Naive B cell (primary cell): Measurements from ENCODE around the gene TXNL4B. TPM values are rescaled to one million over a fixed set of nuclear protein-coding genes. Genes with fewer than 3 reads are reported as not detected.
A peak's percentile ranks its signal among the peaks of the same experiment; 100 is the strongest.

Experiments used
- ATAC-seq, 2 donors: fragments of 150-1000 bp; cut with Tn5 transposase; 2 replicates each; pipeline ENCODE4 v1.10.0; 2021; ENCODE audit warnings: low read depth in 2 of 2, mild to moderate bottlenecking in 2 of 2, moderate library complexity in 2 of 2
- DNase-seq: peaks from one replicate; pipeline ENCODE4 v3.0.0; 2022
- H3K27ac Mint-ChIP-seq, 6 donors: one replicate each; pipeline ENCODE4 v1.8.0; 2020 to 2022; ENCODE audit warnings: mild to moderate bottlenecking in 6 of 6, mixed read lengths in 6 of 6, moderate library complexity in 5 of 6, inconsistent platforms in 2 of 6
- H3K27me3 Mint-ChIP-seq, 3 donors: one replicate each; pipeline ENCODE4 v1.8.0; 2021 to 2022; ENCODE audit warnings: mixed read lengths in 3 of 3, mild to moderate bottlenecking in 1 of 3
- H3K36me3 Mint-ChIP-seq, 2 donors: one replicate each; pipeline ENCODE4 v1.8.0; 2020 to 2022; ENCODE audit warnings: mixed read lengths in 2 of 2, inconsistent platforms in 1 of 2, mild to moderate bottlenecking in 1 of 2
- H3K4me1 Mint-ChIP-seq, 3 donors: one replicate each; pipeline ENCODE4 v1.8.0; 2020 to 2022; ENCODE audit warnings: mixed read lengths in 3 of 3, inconsistent platforms in 1 of 3, mild to moderate bottlenecking in 1 of 3, moderate library complexity in 1 of 3
- H3K4me3 Mint-ChIP-seq, 8 donors: one replicate each; pipeline ENCODE4 v1.8.0; 2020 to 2022; ENCODE audit warnings: mild to moderate bottlenecking in 8 of 8, mixed read lengths in 8 of 8, moderate library complexity in 8 of 8, inconsistent platforms in 2 of 8
- H3K9me3 Mint-ChIP-seq, 7 donors: one replicate each; pipeline ENCODE4 v1.8.0; 2020 to 2022; ENCODE audit warnings: mixed read lengths in 7 of 7, mild to moderate bottlenecking in 5 of 7, inconsistent platforms in 2 of 7, moderate library complexity in 1 of 7
- polyA plus RNA-seq, 6 donors: library from polyadenylated mRNA; unstranded; fragments of 300-500 nt; fragmentation: Illumina TruSeq; gene quantifications; one replicate each; pipeline ENCODE4 v1.2.3, GENCODE V29; 2021; ENCODE audit warnings: low read depth in 6 of 6

Gene TXNL4B
- 10 to 100 TPM; 11.1 to 19.8 (median 16.0) TPM for polyA plus RNA-seq

DNA sequence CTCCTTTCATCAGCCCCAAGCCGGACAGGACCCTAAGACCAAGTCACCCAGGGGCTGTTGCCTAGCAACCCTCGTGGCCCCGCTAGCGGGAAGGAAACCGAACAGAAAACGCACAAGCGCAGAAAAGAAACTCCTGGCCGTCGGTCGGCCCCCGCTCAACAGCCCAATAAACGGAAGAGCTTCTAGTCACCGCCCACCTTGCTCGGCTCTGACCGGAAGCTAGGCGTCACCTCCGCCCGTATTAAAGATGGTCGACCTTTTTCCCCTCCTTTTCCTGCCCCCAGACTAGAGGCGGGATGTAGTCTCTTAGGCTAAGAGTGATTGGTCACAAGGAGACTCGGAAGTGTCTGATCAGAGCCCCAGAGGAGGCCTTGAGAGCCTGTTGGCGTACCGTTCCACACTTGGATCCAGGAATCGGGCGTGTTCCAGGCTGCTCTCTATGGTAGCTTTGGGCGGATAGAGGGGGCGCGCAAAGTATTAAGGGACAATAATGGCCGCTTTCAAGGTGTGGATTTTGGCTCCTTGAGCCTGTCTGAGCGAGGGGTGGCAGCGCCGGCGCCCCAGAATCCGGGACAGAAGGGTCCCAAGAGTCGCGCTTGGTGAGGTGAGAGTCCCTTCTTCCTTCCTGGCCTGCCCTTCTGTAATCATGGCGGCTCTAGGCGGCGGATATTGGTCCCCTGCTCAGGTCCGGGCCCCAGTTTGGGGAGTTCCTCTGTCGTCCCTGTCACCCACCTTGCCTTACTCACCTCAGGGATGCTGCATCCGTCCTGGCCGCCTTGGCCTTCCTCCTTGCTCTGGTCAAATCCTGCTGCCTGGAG, at the start of gene TXNL4B, which contains the start of gene DHX38:
Gene TXNL4B (minus strand): TSS at position 173 of the 818 bp plus-strand sequence. CDS start 2,871 bp downstream, outside the sequence.
Gene DHX38 (plus strand): TSS at position 400 of the 818 bp plus-strand sequence. CDS start 2,311 bp downstream, outside the sequence.
- ATAC-seq, result peak; percentile 93
- DNase-seq, result peak; percentile 94
- H3K27ac Mint-ChIP-seq, result peak within 1 kb of the TSS; percentile 98 to 100 (median 100)
- H3K4me1 Mint-ChIP-seq, result peaks cover 56 to 72% (median 59%) of the 10 kb centered on the region in 3 donors
- H3K27me3 Mint-ChIP-seq, result no peaks in the 10 kb centered on the region
- peaks cover 27 to 35% of the 10 kb centered on the region in 2 donors for H3K36me3 Mint-ChIP-seq
- H3K9me3 Mint-ChIP-seq, result no peaks in the 10 kb centered on the region
- peak within 1 kb of the TSS; percentile 97 to 100 (median 99) for H3K4me3 Mint-ChIP-seq

DNA sequence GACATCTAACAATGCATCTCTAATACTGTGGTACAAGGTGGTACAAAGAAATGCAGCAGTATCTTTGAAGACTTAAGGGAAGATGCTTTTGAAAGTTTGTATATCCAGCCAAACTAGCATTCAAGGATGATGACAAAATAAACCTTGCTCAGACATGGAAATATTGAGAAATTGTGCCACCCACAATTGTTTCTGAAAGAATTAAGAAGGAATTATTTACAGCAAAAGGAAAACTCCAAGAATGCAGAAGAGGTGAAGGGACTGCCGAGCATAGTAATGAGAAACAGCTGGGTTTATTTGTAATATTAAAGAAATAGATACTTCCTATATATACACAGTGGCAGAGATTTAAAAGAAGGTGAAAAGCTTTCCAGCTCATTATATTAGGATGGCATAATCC, 49.1 kb upstream of the TXNL4B start:
- peaks cover 0 to 9% (median 6%) of the 10 kb centered on the region in 7 donors for H3K9me3 Mint-ChIP-seq
- no peak overlapping the region for H3K27ac Mint-ChIP-seq
- no peaks in the 10 kb centered on the region for H3K4me1 Mint-ChIP-seq
- ATAC-seq (no peak), DNase-seq (no peak)
- no peak overlapping the region for H3K4me3 Mint-ChIP-seq
- no peaks in the 10 kb centered on the region for H3K27me3 Mint-ChIP-seq
- H3K36me3 Mint-ChIP-seq, result peaks cover 0 to 3% of the 10 kb centered on the region in 2 donors

DNA sequence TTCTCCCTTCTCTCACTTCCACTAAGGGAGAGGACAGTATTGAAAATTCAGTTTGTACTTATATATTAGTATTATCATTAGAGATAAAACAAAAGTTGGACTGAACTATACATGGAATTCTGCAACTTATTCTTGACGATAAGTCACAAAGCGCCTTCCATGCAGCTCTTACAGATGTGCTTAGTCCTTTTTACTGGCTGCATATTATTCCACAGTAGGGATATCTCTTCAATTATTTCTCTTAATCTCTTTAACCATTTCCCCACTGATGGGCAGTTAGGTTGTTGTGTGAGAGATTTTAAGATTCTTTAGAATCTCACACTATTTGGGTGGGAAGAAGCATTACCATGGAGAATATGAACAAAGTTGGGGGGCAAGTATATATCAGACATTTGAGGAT, 46.5 kb upstream of the TXNL4B start:
- no peak for ATAC-seq
- Mint-ChIP-seq H3K36me3 (peaks cover 0 to 10% of the 10 kb centered on the region in 2 donors), H3K27ac (no peak overlapping the region), H3K4me3 (no peak overlapping the region), H3K9me3 (peaks cover 0 to 1% (median 0%) of the 10 kb centered on the region in 7 donors), H3K4me1 (no peaks in the 10 kb centered on the region), H3K27me3 (no peaks in the 10 kb centered on the region)
- DNase-seq, result no peak

DNA sequence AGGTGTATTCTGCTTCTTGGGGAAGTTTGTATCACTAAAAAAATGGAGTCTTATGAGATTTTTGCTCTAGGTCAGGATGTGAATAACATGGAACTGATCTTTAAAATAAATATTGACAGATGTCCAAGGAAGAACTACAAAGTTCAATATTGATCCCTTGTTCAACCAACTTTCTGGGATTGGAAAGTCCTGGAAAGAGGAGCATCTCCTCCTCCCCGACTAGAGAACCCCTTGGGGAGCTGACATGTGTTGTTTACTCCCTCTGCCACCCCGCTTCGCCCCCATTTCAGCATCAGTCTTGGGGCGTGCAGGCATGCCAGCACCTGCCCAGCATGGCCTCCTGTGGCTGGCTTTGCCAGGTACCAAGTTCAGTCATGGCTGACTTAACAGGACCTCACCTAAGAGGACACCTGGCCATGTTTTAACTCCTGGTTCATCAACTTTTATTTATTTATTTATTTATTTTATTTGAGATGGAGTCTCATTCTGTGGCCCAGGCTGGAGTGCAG, 44.7 kb upstream of the TXNL4B start:
- no peaks in the 10 kb centered on the region for H3K4me1 Mint-ChIP-seq

DNA sequence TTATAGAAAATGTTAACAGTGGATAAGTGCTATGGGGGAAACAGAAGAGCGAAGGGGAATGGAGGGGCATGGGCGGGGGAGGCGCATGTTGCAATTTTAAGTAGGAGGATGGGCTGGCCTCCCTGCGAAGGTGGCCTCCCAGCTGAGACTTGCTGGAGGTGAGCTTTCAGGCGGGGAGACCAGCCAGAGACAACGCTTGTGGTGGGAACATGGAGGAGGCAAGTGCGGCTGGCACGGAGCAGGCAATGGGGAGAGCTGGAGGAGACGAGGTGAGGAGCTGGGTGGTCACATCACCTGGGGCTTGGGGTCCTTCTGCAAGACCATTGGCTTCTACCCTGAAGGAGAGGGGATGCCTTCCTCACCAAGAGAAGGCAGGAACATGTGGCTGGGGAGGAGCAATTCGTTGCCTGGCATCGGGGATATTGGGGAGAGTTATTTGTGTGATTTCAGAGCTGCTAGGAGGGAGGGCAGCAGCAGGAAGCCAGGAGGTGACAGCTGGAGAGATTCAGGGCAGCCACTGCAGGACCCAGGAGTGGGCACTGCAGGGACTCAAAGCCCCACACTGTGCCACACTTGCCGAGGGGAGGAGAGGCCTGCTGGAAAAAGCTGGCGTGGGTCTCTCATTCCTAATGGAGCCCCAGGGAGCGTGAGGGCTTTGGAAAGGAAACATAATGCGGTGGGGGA, 44.1 kb upstream of the TXNL4B start:
- peaks cover 0 to 10% of the 10 kb centered on the region in 2 donors for H3K36me3 Mint-ChIP-seq
- ATAC-seq (no peak), DNase-seq (no peak)
- no peak overlapping the region for H3K27ac Mint-ChIP-seq
- H3K4me3 Mint-ChIP-seq, result peak overlapping the region in 1 of 8 donors; percentile 79
- no peaks in the 10 kb centered on the region for H3K27me3 Mint-ChIP-seq
- H3K4me1 Mint-ChIP-seq, result no peaks in the 10 kb centered on the region
- H3K9me3 Mint-ChIP-seq, result peaks cover 0 to 1% (median 0%) of the 10 kb centered on the region in 7 donors

More for the DNA sequence above, 44.7 kb upstream of the TXNL4B start:
- peak overlapping the region in 1 of 6 donors; percentile 75 for H3K27ac Mint-ChIP-seq
- no peak overlapping the region for H3K4me3 Mint-ChIP-seq
- H3K9me3 Mint-ChIP-seq, result peaks cover 0 to 1% (median 0%) of the 10 kb centered on the region in 7 donors
- DNase-seq, result no peak
- H3K36me3 Mint-ChIP-seq, result peaks cover 0 to 10% of the 10 kb centered on the region in 2 donors
- no peaks in the 10 kb centered on the region for H3K27me3 Mint-ChIP-seq
- ATAC-seq, result no peak

DNA sequence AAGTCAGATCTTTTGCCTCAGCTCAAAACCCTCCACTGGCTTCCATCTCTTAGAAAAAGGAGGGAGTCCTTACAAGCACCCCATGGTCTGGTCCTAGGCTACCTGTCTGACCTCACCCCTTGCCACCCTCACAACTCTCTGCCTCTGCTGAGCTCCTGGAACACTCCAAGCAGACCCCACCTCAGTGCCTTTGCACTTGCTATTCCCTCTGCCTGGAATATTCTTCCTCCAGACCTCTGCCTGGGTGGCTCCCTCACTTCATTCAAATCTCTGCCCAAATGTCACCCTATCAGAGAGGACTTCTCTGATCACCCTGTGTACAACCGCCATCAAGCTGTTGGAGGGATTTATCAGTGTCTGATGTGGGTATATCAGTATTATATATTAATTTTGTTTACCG, 41.1 kb upstream of the TXNL4B start:
- Mint-ChIP-seq H3K4me3 (no peak overlapping the region), H3K9me3 (peaks cover 0 to 1% (median 0%) of the 10 kb centered on the region in 7 donors), H3K27me3 (no peaks in the 10 kb centered on the region), H3K27ac (no peak overlapping the region), H3K4me1 (no peaks in the 10 kb centered on the region), H3K36me3 (peaks cover 0 to 7% of the 10 kb centered on the region in 2 donors)
- DNase-seq, result no peak
- ATAC-seq, result no peak

DNA sequence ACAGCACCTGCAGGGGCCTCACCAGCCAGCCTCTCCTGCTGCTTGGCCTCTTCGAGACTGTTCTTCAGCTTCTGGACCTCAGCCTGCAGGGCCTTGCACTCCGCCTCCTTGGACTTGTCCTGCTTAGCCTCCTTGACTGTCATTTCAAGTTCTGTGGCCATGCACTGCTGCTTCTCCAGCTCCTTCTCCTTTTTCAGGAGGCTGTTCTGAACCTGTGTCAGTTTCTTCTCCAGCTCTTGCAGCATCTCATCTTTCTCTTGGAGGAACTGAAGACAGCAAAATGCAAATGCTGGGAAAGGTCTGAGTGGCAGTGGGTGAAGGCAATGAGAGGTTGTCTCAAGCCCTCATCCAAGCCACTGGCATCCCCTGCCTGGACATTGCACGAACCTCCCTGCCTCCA, 39.3 kb upstream of the TXNL4B start:
- Mint-ChIP-seq H3K9me3 (no peaks in the 10 kb centered on the region), H3K27me3 (no peaks in the 10 kb centered on the region), H3K4me1 (no peaks in the 10 kb centered on the region), H3K36me3 (peaks cover 0 to 7% of the 10 kb centered on the region in 2 donors), H3K27ac (no peak overlapping the region), H3K4me3 (no peak overlapping the region)
- ATAC-seq (no peak), DNase-seq (no peak)

DNA sequence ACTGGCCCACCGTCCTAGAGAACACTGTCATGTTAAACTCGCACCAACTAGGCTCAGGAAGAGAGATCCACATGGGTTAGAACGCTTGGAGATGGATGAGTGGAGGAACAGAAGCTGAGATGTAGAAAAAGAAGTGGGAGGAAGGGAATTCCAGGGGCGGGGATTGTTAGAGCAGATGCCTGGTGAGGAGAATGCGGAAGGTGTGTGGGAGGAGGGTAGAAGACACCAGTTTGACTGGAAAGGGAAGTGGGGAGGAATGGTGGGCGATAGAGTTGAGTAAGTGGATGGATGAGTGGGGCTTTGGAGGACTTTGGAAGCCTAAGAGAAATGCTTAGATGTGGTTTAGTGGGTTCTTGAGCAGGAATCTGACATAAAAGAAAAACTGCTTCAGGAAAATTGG, 37.6 kb upstream of the TXNL4B start:
- no peak for ATAC-seq
- Mint-ChIP-seq H3K4me3 (no peak overlapping the region), H3K36me3 (no peaks in the 10 kb centered on the region), H3K27me3 (no peaks in the 10 kb centered on the region), H3K9me3 (no peaks in the 10 kb centered on the region), H3K4me1 (no peaks in the 10 kb centered on the region), H3K27ac (no peak overlapping the region)
- DNase-seq, result no peak

DNA sequence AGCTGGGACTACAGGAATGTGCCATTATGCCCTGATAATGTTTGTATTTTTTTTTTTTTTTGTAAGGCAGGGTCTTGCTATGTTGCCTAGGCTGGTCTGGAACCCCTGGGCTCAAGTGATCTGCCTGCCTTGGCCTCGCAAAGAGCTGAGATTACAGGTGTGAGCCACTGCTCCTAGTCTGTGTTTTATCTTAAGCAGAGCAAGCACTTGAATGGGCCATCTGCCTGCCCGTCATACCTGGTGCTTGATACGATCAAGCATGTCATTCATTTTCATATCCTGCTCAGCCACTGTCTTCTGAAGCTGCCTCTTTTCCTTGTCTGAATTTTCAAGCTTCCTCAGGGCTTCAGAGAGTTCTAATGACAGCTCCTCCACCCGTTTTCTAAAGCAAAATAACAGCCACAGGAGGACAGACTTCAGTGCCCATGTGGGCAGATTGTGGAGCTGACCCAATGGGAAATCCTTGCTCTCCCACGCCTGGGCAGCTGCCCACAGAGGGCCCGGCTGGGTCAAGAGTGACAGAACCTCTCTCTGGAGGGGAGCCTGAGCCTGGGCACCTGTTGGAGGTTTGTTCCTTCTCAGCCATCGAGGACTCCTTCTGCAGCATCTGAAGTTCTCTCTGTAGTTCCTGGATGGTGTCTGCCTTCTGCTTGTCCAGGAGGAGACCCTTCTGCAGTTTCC, 36.7 kb upstream of the TXNL4B start:
- Mint-ChIP-seq H3K27ac (peak overlapping the region in 1 of 6 donors; percentile 43), H3K27me3 (no peaks in the 10 kb centered on the region), H3K4me3 (no peak overlapping the region), H3K4me1 (peaks cover 0 to 1% (median 0%) of the 10 kb centered on the region in 3 donors), H3K36me3 (no peaks in the 10 kb centered on the region), H3K9me3 (no peaks in the 10 kb centered on the region)
- ATAC-seq, result no peak
- DNase-seq, result no peak

DNA sequence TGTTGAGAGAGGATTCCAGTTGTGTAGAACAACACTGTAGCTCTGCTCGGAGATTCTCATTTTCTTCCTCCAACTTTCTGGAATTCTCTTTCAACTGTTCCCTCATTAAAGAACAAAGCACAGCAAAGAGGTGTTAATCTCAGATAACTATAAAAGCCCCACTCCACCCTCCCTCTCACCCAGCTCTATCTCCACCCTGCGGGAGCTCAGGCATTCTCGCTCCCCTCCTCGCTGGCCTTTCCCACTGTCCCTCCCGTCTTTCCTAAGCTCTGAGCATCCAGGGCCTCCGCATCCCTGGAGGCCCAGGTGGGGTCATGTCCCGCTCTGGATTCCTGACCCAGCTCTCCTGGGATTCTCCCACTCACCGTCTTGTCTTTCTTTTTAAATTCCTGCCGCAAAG, 35.3 kb upstream of the TXNL4B start:
- ATAC-seq (no peak), DNase-seq (no peak)
- Mint-ChIP-seq H3K9me3 (no peaks in the 10 kb centered on the region), H3K27ac (no peak overlapping the region), H3K36me3 (no peaks in the 10 kb centered on the region), H3K27me3 (no peaks in the 10 kb centered on the region), H3K4me1 (peaks cover 0 to 5% (median 0%) of the 10 kb centered on the region in 3 donors), H3K4me3 (no peak overlapping the region)

DNA sequence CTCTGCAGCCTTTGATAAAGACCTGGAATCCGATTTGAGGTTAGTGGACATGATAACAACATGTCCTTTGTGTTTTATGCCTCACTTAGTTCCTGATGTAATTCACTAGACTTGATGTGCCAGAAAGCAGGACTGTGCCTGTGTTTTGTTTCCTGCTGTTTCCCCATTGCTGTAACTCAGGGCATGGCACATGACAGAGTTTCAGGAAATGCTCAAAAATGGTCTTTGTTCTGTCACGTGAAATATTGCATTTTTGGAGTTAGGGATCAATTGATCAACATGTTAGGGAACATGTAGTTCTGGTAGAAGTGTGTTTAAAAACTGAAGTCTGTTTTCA, 33.0 kb upstream of the TXNL4B start:
- Mint-ChIP-seq H3K27ac (peak overlapping the region in 2 of 6 donors; percentile 5 to 38), H3K4me3 (no peak overlapping the region), H3K27me3 (no peaks in the 10 kb centered on the region), H3K36me3 (no peaks in the 10 kb centered on the region), H3K9me3 (no peaks in the 10 kb centered on the region), H3K4me1 (peaks cover 0 to 5% (median 0%) of the 10 kb centered on the region in 3 donors)
- DNase-seq (no peak), ATAC-seq (no peak)

DNA sequence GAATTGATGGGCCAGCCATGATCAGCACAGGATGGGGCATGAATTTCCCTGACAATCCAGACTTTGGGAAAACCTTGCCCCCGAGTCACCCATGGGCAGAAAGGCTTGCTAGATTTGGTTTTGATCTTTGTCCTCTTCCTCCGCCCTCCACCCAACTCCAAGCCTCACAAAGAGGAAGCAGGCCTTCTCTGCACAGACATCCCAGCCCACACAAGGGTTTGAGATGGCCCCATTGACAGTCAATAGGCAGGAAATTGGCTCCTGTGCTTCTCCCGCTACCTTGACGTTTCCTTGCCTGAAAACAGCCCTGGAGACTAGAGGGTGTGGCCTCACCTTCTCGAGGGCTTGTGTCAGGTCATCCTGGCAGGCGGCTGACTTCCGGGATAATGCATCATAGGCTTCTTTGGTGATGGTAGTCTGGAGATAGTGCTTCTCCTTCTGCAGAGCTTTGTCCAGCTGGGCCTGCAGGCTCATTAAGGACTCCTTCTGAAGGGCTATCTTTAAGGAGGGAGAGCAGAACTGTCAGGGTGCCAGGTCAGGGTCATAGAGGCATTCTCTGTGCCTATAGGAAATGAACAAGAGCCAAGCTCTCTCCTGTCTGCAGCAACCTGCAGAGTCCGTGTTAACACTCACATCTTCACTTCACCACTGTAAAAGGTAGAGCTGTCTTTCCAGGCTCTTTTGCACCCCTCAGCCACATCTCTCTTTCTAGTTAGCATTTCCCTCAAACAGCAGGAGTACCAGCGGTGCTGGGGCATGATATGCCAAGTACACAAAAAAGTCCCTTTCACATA, 32.4 kb upstream of the TXNL4B start:
- DNase-seq (no peak), ATAC-seq (no peak)
- H3K27ac Mint-ChIP-seq, result no peak overlapping the region
- peaks cover 0 to 5% (median 0%) of the 10 kb centered on the region in 3 donors for H3K4me1 Mint-ChIP-seq
- no peaks in the 10 kb centered on the region for H3K36me3 Mint-ChIP-seq
- H3K4me3 Mint-ChIP-seq, result no peak overlapping the region
- no peaks in the 10 kb centered on the region for H3K9me3 Mint-ChIP-seq
- no peaks in the 10 kb centered on the region for H3K27me3 Mint-ChIP-seq
